Stimulated activated naive CD8-positive, alpha-beta T cell treated with anti-CD3 and anti-CD28 coated beads, Interleukin-15, Interleukin-2, amounts not matched to agents 100 ng/mL and 50 ng/mL, for 24 hours (primary cell): ENCODE measurements around the gene TBC1D9.
A peak's percentile ranks its signal among the peaks of the same experiment; 100 is the strongest.

Experiments
- H3K27ac Mint-ChIP-seq: one replicate; pipeline ENCODE4 v1.8.0; 2021; ENCODE audit warnings: mild to moderate bottlenecking, mixed read lengths
- H3K27me3 Mint-ChIP-seq: one replicate; pipeline ENCODE4 v1.8.0; 2021; ENCODE audit warnings: mixed read lengths
- H3K36me3 Mint-ChIP-seq: one replicate; pipeline ENCODE4 v1.8.0; 2021; ENCODE audit warnings: low read depth, mixed read lengths
- H3K4me1 Mint-ChIP-seq: one replicate; pipeline ENCODE4 v1.8.0; 2021; ENCODE audit warnings: low read depth, mixed read lengths
- H3K4me3 Mint-ChIP-seq: one replicate; pipeline ENCODE4 v1.8.0; 2021; ENCODE audit warnings: mild to moderate bottlenecking, mixed read lengths
- H3K9me3 Mint-ChIP-seq: one replicate; pipeline ENCODE4 v1.8.0; 2021; ENCODE audit warnings: mixed read lengths

The TBC1D9 gene

DNA sequence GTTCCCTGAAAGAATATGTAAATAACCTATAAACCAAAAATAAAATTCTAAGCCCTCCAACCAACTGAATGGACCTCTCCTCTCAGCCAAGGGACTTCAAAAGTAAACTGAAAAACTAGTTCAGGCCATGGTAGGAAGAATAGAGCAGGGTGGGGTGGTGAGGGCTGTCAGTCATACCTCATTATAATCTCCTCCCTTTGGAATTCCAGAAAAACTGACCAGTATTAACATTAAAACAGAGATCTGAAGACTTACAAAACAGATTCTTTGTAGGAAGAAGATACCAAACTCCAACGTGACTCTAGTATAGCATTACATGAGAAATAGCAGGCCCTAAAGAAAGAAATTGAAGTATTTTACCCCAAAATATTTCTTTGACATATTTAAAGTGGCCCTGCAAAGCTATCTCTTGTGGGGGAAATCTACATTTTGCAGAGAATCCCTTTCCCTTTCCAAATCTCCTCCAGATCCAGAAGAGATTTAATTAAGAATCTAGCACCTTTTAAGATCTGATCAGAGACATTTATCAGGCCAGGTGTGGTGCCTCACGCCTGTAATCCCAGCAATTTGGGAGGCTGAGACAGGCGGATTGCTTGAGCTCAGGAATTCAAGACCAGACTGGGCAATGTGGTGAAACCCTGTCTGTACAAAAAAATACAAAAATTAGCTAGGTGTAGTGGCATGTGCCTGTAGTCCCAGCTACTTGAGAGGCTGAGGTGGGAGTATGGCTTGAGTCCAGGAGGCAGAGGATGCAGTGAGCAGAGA, 15.1 kb downstream of the TBC1D9 start:
- Mint-ChIP-seq H3K4me1 (peaks cover 11% of the 10 kb centered on the region), H3K4me3 (no peak overlapping the region), H3K27me3 (peaks cover 14% of the 10 kb centered on the region), H3K36me3 (no peaks in the 10 kb centered on the region), H3K27ac (no peak overlapping the region), H3K9me3 (no peaks in the 10 kb centered on the region)

DNA sequence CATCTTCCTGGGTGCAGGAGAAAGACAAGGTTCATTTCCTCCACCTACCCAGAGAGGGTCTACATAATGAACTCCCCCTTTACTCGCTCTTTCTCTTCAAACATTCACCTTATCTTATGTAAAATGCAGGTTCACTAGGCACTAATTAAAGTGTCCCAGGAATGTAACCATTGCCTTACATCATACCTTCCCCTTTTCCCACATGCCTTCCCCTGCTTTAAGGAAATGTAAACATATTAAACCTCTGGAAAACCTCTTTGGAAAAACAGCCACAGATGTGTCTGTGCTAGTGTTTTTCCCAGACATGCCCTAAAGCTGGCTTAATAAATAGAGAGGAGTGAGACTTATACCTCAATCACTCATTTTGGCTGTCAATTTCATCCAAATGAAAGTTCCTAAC, 15.8 kb downstream of the TBC1D9 start:
- Mint-ChIP-seq H3K36me3 (no peaks in the 10 kb centered on the region), H3K4me3 (no peak overlapping the region), H3K27me3 (peaks cover 14% of the 10 kb centered on the region), H3K4me1 (peaks cover 11% of the 10 kb centered on the region), H3K9me3 (no peaks in the 10 kb centered on the region), H3K27ac (no peak overlapping the region)

DNA sequence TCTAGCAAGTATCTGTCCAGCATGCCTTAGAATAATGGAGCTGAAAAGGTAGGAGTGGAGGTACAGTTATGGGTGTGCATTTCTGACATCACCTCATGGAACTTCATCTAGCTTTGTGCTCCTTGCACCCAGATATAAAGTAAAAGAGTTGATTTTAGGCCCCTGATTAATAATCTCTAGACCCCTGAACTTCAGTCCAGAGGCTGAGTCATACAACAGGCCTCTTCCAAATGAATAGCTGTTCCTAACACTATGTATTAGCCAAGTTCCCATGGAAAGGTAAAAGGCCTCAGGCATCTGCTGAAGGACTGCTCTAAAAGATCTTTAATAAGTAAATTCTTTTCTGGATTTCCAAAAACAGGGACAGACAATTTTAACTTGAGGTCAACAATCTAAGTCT, 16.2 kb downstream of the TBC1D9 start:
- Mint-ChIP-seq H3K27ac (no peak overlapping the region), H3K27me3 (peaks cover 14% of the 10 kb centered on the region), H3K9me3 (no peaks in the 10 kb centered on the region), H3K36me3 (no peaks in the 10 kb centered on the region), H3K4me1 (peaks cover 11% of the 10 kb centered on the region), H3K4me3 (no peak overlapping the region)

DNA sequence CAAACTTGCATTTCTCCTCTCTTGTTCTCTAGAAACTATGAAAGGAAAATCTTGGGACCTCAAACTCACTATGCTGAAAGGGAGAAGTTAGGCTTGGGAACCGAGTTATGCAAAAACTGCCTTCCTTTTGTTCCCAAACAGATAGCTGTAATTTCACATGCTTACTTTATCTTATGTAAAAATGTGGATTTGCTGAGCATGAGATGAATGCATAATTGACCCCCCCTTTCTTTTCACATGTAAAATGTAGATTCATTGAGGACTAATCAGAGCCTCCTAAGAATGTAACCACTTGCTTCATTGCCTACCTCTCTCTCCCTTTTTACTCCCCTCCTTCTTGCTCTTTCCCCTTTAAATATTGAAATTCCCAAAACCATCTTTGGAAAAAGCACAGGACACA, 18.0 kb downstream of the TBC1D9 start:
- H3K27ac Mint-ChIP-seq: no peak overlapping the region

DNA sequence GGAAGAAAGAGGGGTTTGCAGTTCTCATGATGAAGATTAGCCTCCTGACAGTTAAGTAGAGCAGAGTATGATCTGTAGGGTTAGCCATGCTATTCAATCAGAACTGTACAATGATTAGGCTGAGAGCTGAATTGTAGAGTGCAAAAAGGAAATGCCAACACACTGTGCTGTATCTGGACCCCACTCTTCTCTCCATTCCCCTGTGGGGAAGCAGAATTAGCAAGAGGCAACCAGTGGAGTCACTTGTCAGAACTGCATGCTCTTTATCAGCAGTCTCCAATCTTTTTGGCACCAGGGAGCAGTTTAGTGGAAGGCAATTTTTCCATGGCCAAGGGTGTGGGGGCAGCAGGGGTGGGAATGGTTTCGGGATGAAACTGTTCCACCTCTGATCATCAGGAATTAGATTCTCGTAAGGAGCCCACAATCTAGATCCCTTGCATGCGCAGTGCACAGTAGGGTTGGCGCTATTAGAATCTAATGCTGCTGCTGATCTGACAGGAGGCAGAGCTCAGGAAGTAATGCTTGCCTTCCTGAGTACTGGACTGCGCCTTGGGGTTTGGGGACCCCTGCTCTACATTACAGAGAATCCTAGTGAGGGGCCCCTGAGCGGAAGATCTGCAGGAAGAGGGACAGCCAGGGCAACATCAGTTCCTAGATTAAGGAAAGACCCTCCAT, 19.4 kb downstream of the TBC1D9 start:
- Mint-ChIP-seq H3K36me3 (no peaks in the 10 kb centered on the region), H3K27me3 (peaks cover 10% of the 10 kb centered on the region), H3K4me1 (peaks cover 3% of the 10 kb centered on the region), H3K27ac (no peak overlapping the region), H3K4me3 (no peak overlapping the region), H3K9me3 (no peaks in the 10 kb centered on the region)

More for the DNA sequence above, 18.0 kb downstream of the TBC1D9 start:
- Mint-ChIP-seq H3K27me3 (peaks cover 14% of the 10 kb centered on the region), H3K4me1 (peaks cover 11% of the 10 kb centered on the region), H3K9me3 (no peaks in the 10 kb centered on the region), H3K4me3 (no peak overlapping the region), H3K36me3 (no peaks in the 10 kb centered on the region)

DNA sequence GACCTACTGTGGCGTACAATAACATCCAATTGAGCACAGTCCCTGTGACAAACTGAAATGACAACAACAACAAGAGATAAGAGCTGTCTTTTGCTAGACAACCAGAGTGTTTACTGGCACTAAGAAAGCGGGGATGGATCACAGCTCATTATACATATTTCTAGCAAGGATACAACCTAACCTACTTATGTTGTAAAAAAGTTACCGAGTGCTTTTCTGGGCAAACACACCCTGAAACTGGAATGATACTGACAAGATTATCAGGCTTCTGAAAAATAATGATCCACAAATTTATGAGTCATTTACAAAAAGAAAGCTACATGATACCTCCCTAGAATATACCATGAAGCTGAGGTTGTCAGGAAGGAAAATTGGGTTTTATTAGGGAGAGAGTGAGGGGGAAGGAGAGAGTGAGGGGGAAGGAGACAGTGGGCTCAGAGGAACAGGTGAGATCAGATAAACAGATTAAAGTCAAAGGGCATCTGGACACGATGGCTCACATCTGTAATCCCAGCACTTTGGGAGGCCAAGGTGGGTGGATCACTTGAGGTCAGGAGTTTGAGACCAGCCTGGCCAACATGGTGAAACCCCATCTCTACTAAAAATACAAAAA, 20.3 kb downstream of the TBC1D9 start:
- no peaks in the 10 kb centered on the region for H3K9me3 Mint-ChIP-seq
- no peaks in the 10 kb centered on the region for H3K4me1 Mint-ChIP-seq

DNA sequence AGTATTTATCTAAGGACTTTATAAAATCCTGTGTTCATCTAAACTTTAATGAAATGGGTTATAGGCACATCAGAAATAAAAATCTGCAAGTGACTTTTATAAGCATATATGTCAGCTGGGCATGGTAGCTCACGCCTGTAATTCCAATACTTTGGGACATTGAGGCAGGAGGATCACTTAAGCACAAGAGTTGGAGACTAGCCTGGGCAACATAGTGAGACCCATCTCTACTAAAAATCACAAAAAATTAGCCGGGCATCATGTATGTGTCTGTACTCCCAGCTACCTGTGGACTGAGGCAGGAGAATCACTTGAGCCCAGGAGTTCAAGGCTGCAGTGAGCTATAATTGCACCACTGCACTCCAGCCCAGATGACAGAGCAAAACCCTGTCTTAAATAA, 20.9 kb downstream of the TBC1D9 start:
- Mint-ChIP-seq H3K27me3 (peaks cover 4% of the 10 kb centered on the region), H3K4me3 (no peak overlapping the region), H3K36me3 (no peaks in the 10 kb centered on the region), H3K27ac (no peak overlapping the region), H3K9me3 (no peaks in the 10 kb centered on the region), H3K4me1 (no peaks in the 10 kb centered on the region)

More for the DNA sequence above, 20.3 kb downstream of the TBC1D9 start:
- H3K27ac Mint-ChIP-seq: no peak overlapping the region
- H3K4me3 Mint-ChIP-seq: no peak overlapping the region
- H3K27me3 Mint-ChIP-seq: peaks cover 9% of the 10 kb centered on the region
- no peaks in the 10 kb centered on the region for H3K36me3 Mint-ChIP-seq

DNA sequence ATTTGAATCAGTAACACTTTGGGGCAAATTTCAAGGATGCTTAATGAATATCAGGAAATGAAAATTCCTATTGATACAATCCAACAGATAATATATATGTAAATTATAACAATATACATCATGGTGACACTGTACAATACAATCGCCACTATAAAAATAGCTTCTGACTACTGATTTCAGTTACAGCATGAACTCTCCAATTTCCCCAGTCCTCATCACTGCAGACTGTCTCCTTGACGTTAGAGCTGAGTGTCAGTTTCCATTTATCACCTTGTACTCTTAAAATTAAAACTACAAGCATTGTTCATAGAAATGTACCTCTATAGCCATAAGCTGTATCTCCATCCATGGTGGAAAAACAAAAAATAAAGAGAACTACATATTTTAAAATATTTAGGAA, 23.4 kb downstream of the TBC1D9 start:
- no peak overlapping the region for H3K27ac Mint-ChIP-seq
- no peaks in the 10 kb centered on the region for H3K9me3 Mint-ChIP-seq
- H3K4me1 Mint-ChIP-seq: no peaks in the 10 kb centered on the region
- no peak overlapping the region for H3K4me3 Mint-ChIP-seq
- no peaks in the 10 kb centered on the region for H3K27me3 Mint-ChIP-seq
- no peaks in the 10 kb centered on the region for H3K36me3 Mint-ChIP-seq

DNA sequence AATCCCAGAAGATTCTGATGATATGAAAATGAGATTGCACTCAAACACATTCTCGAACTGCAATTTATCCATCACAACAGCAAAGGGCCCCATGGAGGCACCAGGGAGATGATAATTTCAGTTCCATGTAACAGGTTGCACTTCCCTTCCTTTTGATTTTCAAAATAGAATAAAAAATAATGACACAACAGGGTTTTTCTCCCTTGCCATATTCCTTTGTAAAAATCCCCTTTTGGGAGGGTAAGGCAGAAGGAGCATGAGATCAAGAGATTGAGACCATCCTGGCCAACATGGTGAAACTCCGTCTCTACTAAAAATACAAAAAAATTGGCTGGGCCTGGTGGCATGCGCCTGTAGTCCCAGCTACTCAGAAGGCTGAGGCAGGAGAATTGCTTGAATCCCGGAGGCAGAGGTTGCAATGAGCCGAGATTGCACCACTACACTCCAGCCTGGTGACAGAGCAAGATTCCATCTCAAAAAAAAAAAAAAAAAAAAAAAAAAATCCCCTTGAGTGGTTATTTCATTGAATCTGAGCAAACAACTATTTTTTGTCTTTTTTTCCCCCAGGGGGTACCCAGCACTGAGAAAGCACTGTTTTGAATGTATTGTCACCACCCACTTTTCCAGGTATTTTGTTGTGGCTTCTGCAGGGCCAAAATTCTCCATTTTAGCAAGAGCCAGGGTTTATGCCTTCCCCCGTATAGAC, 26.7 kb downstream of the TBC1D9 start:
- no peaks in the 10 kb centered on the region for H3K27me3 Mint-ChIP-seq
- H3K9me3 Mint-ChIP-seq: no peaks in the 10 kb centered on the region
- H3K4me3 Mint-ChIP-seq: no peak overlapping the region
- no peaks in the 10 kb centered on the region for H3K4me1 Mint-ChIP-seq
- H3K27ac Mint-ChIP-seq: no peak overlapping the region
- no peaks in the 10 kb centered on the region for H3K36me3 Mint-ChIP-seq

DNA sequence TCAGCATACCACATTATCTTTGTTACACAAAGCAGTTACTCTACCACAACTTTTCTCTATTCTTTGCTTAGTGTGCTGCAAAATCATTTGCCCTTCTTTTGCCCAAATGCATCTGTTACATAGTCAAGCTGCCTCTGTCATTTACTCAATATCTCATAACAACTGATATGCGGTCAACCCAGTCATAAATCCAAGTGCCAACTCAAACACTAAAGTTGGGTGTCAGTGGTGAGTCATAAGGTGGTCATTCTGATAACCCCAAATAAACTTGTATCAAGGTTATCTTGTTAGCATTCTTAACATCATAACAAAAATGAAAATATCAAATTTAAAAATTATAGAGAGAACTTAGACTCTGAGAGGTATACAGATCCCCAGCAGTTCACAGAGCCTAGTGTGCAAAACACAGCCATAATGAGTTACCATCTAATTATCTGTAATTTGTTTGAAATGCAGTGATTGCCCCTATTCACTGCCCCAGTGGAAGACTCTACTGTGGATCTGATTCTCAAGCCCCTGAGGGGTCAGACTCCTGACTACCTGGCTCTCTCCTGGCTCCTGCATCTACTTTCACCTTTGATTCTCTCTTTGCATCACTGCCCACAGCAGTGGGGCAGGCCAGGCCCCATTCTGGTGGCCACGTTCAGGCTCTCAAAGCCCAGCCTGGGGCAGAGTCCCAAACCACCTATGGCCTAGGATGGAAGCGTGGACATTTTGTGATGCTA, 29.2 kb downstream of the TBC1D9 start:
- peak overlapping the region; percentile 5 for H3K27ac Mint-ChIP-seq
- H3K4me1 Mint-ChIP-seq: no peaks in the 10 kb centered on the region
- H3K4me3 Mint-ChIP-seq: no peak overlapping the region
- no peaks in the 10 kb centered on the region for H3K9me3 Mint-ChIP-seq
- H3K36me3 Mint-ChIP-seq: no peaks in the 10 kb centered on the region
- H3K27me3 Mint-ChIP-seq: no peaks in the 10 kb centered on the region

DNA sequence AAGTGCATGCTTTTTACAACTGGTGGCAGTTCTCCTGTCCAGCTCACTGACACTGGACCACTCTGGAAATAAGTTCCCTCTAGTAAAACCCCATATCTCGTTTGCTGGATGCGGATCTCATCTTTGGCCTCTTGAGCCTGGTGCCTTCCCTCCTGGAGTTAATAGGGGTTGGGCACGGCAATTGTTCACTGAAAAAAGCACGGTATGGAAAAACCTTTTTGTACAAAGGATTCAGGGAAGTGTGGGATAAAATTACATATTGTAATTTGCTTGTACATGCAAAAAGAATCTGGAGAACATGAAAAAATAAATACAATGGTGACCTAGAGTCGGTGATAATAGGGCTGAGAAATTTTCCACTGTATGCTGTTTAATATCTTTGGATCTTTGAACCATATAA, 30.6 kb downstream of the TBC1D9 start:
- H3K4me3 Mint-ChIP-seq: no peak overlapping the region
- H3K27me3 Mint-ChIP-seq: no peaks in the 10 kb centered on the region
- H3K9me3 Mint-ChIP-seq: no peaks in the 10 kb centered on the region
- no peaks in the 10 kb centered on the region for H3K36me3 Mint-ChIP-seq
- no peak overlapping the region for H3K27ac Mint-ChIP-seq
- H3K4me1 Mint-ChIP-seq: peaks cover 13% of the 10 kb centered on the region

DNA sequence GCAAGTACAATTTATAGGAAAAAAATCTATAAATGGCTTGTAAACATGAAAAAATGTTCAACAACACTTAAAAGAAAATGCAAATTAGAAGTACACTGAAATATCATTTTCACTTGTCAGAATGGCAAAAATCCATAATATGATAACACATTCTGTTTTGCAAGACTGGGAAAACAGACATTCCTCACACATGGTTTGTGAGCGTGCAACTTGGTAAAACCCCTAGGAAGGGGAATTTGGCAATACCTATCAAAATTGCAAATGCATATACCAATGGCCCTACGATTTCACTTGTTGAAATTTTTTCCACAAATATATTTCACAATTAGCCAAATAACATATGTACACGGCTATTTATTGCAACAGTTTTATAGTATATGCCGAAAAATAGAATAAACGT, 31.4 kb downstream of the TBC1D9 start:
- Mint-ChIP-seq H3K36me3 (no peaks in the 10 kb centered on the region), H3K4me1 (peaks cover 19% of the 10 kb centered on the region), H3K27ac (no peak overlapping the region), H3K4me3 (no peak overlapping the region), H3K9me3 (no peaks in the 10 kb centered on the region), H3K27me3 (no peaks in the 10 kb centered on the region)

DNA sequence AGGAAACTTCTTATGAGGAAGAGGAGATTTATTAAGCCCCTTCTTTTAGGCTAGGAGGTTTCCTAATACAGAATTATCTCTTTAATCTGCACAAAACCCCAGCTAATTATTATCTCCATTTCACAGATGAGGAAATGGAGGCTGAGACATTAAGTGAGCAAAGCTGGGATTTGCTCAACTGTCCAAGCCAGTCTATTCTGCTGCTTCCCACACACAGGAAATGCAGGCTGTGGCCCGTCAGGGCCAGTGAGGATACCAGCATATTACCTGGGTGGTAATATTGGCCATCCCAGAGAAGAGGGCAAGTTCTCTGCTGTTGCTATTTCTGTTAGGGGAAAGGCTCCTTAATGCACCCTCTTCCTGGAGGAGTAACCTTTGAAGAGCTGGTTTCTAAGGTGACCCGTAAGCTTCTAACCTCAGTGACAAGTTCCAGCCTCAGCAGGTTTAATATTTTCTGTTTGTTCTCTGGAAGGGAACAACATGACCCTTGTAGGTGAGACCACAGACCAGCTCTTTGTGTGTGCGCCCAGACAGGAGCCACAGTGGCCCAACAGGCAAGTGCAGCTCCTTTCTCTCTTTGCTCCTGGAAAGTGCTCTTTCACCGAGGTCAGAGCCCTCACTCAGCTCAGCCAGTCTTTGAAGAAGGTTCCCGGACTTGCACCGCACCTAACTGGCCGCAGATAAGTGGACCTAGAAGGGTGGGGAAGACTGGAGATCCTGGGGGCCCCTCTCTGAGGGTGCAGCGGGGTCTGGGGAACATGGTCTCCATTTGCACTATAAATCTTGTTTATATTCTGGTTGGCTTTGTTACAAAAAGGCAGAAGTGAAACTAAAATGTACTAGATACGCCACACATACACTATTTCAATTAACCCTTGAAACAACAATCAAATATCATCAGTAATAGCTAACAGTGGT, 35.5 kb downstream of the TBC1D9 start:
- Mint-ChIP-seq H3K27me3 (no peaks in the 10 kb centered on the region), H3K4me3 (peak overlapping the region; percentile 61), H3K27ac (no peak overlapping the region), H3K36me3 (no peaks in the 10 kb centered on the region), H3K4me1 (peaks cover 32% of the 10 kb centered on the region), H3K9me3 (no peaks in the 10 kb centered on the region)

DNA sequence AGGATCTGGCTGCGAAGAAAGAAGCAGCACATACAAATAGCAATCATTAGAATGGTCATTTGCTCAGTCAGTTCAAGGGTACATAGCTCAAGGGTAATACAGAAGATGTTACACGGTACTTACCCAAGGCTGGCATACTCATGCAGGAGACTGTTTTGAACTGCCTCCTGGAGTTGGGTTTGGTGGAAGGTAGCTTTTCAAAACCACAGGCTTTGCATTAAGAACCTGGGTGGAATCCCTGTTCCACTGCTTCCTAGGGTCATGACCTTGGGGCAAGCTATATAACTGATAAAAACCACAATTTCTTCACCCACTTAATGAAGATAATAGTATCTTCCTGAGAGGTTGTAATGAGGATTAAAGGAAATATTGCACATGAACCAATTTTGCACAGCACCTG, 36.5 kb downstream of the TBC1D9 start:
- no peaks in the 10 kb centered on the region for H3K27me3 Mint-ChIP-seq
- H3K27ac Mint-ChIP-seq: no peak overlapping the region
- H3K4me3 Mint-ChIP-seq: no peak overlapping the region
- peaks cover 32% of the 10 kb centered on the region for H3K4me1 Mint-ChIP-seq
- no peaks in the 10 kb centered on the region for H3K9me3 Mint-ChIP-seq
- H3K36me3 Mint-ChIP-seq: no peaks in the 10 kb centered on the region
